Middle frontal gyrus (tissue), 1 donor: ENCODE measurements around the gene ADGRV1.
"Not testable (repeated sequence)": the region's sequence is repeated elsewhere in the genome, so short reads cannot be mapped to it uniquely, and the experiment has no call there.

Source experiments
- DNase-seq: peaks from one replicate; pipeline ENCODE4 v3.0.0-alpha.2; 2015; ENCODE audit warnings: low spot score; ENCODE audit errors: extremely low spot score

Gene ADGRV1

GRCh38 chr5:90810211-90810610, 251.6 kb downstream of the ADGRV1 start:
- DNase-seq: no peak

- DNase-seq: no peak
These were observed 254.8 kb downstream of the ADGRV1 start for GRCh38 chr5:90813392-90813791.

- DNase-seq: not testable (repeated sequence)
These were observed 263.5 kb downstream of the ADGRV1 start for GRCh38 chr5:90822062-90822461.

- no peak for DNase-seq
These were observed 265.8 kb downstream of the ADGRV1 start for GRCh38 chr5:90824436-90824835.

GRCh38 chr5:90830058-90830457, 271.5 kb downstream of the ADGRV1 start:
- DNase-seq: no peak

- DNase-seq: no peak
These were observed 275.2 kb downstream of the ADGRV1 start for GRCh38 chr5:90833753-90834152.

GRCh38 chr5:90834711-90835110, 276.1 kb downstream of the ADGRV1 start:
- no peak for DNase-seq

GRCh38 chr5:90843443-90843842, 284.8 kb downstream of the ADGRV1 start:
- no peak for DNase-seq

- no peak for DNase-seq
These were observed 286.3 kb downstream of the ADGRV1 start for GRCh38 chr5:90844931-90845330.

- DNase-seq: no peak
These were observed 287.3 kb downstream of the ADGRV1 start for GRCh38 chr5:90845723-90846554.

GRCh38 chr5:90847606-90848005, 289.0 kb downstream of the ADGRV1 start:
- DNase-seq: not testable (repeated sequence)

GRCh38 chr5:90849939-90850338, 291.3 kb downstream of the ADGRV1 start:
- no peak for DNase-seq

GRCh38 chr5:90852531-90852930, 293.9 kb downstream of the ADGRV1 start:
- DNase-seq: no peak

- no peak for DNase-seq
These were observed 295.2 kb downstream of the ADGRV1 start for GRCh38 chr5:90853750-90854149.

- no peak for DNase-seq
These were observed 295.6 kb downstream of the ADGRV1 start for GRCh38 chr5:90854169-90854568.

- no peak for DNase-seq
These were observed 296.9 kb downstream of the ADGRV1 start for GRCh38 chr5:90855296-90856010.

- DNase-seq: no peak
These were observed 303.4 kb downstream of the ADGRV1 start for GRCh38 chr5:90861843-90862586.

GRCh38 chr5:90865180-90865579, 306.6 kb downstream of the ADGRV1 start:
- no peak for DNase-seq

- DNase-seq: no peak
These were observed 307.7 kb downstream of the ADGRV1 start for GRCh38 chr5:90866333-90866732.

GRCh38 chr5:90866915-90867731, 308.5 kb downstream of the ADGRV1 start:
- DNase-seq: no peak

GRCh38 chr5:90868799-90869198, 310.2 kb downstream of the ADGRV1 start:
- DNase-seq: no peak
